HepG2 (cell line): ENCODE results near the gene SHMT1. TPM values are rescaled to one million over a fixed set of nuclear protein-coding genes. Genes with fewer than 3 reads are reported as not detected.
A peak's percentile ranks its signal among the peaks of the same experiment; 100 is the strongest.

Experiments
- ARID3A ChIP-seq: IDR thresholded peaks from 2 replicates; pipeline ENCODE4 v1.6.1; 2012; ENCODE audit warnings: low read depth, low read length, improper control_type of control experiment
- CEBPZ ChIP-seq: IDR thresholded peaks from 2 replicates; pipeline ENCODE4 v1.6.1; 2012; ENCODE audit warnings: low read length, improper control_type of control experiment
- FOSL2 ChIP-seq: sonication (generic); formaldehyde crosslinking; IDR thresholded peaks from 2 replicates; pipeline ENCODE4 v1.4.0; 2020; ENCODE audit warnings: missing genetic modification reagents
- FOXC1 ChIP-seq: sonication (generic); formaldehyde crosslinking; IDR thresholded peaks from 2 replicates; pipeline ENCODE4 v1.8.0; 2022; ENCODE audit warnings: mild to moderate bottlenecking, missing genetic modification reagents, borderline replicate concordance
- FOXM1 ChIP-seq: sonication (generic); formaldehyde crosslinking; IDR thresholded peaks from 2 replicates; pipeline ENCODE4 v1.5.0; 2020; ENCODE audit warnings: missing genetic modification reagents
- HMG20A ChIP-seq: IDR thresholded peaks from 2 replicates; pipeline ENCODE4 v1.6.1; 2016; ENCODE audit warnings: borderline replicate concordance
- RFX1 ChIP-seq: fragments of 450-650 bp; IDR thresholded peaks from 2 replicates; pipeline ENCODE4 v1.6.1; 2017
- SOX13 ChIP-seq, 3 experiments: fragments of 450-650 bp in 1 of 3; sonication (generic) in 1 of 3; formaldehyde crosslinking in 1 of 3; IDR thresholded peaks in 2 of 3; conservative IDR thresholded peaks in 1 of 3; 2 replicates each; pipeline versions ENCODE4 v1.5.0 to v1.6.1; 2016 to 2020; ENCODE audit warnings: antibody characterized with exemption in 1 of 3, mild to moderate bottlenecking in 1 of 3, missing compliant biosample characterization in 1 of 3, missing genetic modification reagents in 1 of 3, moderate library complexity in 1 of 3
- TCF7L2 ChIP-seq: IDR thresholded peaks from 2 replicates; pipeline ENCODE4 v1.6.1; 2011; ENCODE audit warnings: mild to moderate bottlenecking, low read depth, low read length, moderate library complexity
- USF2 ChIP-seq, 2 experiments: sonication (generic) in 1 of 2; formaldehyde crosslinking in 1 of 2; IDR thresholded peaks; 2 replicates each; pipeline versions ENCODE4 v1.5.1 to v1.6.1; 2011 to 2020; ENCODE audit warnings: borderline replicate concordance in 1 of 2, low read depth in 1 of 2, low read length in 1 of 2, mild to moderate bottlenecking in 1 of 2, missing genetic modification reagents in 1 of 2, moderate library complexity in 1 of 2
- ZBTB43 ChIP-seq: sonication (generic); formaldehyde crosslinking; conservative IDR thresholded peaks from 2 replicates; pipeline ENCODE4 v1.4.0; 2020; ENCODE audit warnings: missing genetic modification reagents
- ZNF10 ChIP-seq: sonication (generic); formaldehyde crosslinking; IDR thresholded peaks from 2 replicates; pipeline ENCODE4 v1.4.0; 2020; ENCODE audit warnings: mild to moderate bottlenecking, low read depth, missing genetic modification reagents, borderline replicate concordance
- ZNF382 ChIP-seq: sonication (generic); formaldehyde crosslinking; IDR thresholded peaks from 2 replicates; pipeline ENCODE4 v1.5.0; 2020; ENCODE audit warnings: missing genetic modification reagents, mild to moderate bottlenecking, borderline replicate concordance
- ZNF619 ChIP-seq: sonication (generic); formaldehyde crosslinking; IDR thresholded peaks from 2 replicates; pipeline ENCODE4 v1.4.0; 2020; ENCODE audit warnings: mild to moderate bottlenecking, missing genetic modification reagents
- ZNF780A ChIP-seq: sonication (generic); formaldehyde crosslinking; IDR thresholded peaks from 2 replicates; pipeline ENCODE4 v1.8.0; 2022; ENCODE audit warnings: mild to moderate bottlenecking, missing genetic modification reagents, moderate library complexity
- ZXDC ChIP-seq: sonication (generic); formaldehyde crosslinking; IDR thresholded peaks from 2 replicates; pipeline ENCODE4 v1.5.0; 2020; ENCODE audit warnings: mild to moderate bottlenecking, missing genetic modification reagents
- polyA plus RNA-seq, 8 experiments: library from polyadenylated mRNA; depleted of rRNA in 3 of 8; stranded (reverse) in 7 of 8; unstranded in 1 of 8; fragments of >200 nt; fragmentation: Illumina TruSeq in 4 of 8; extraction: Trizol in 4 of 8; gene quantifications; 2 replicates each; pipeline versions ENCODE4 v1.2.1 to v1.2.3, GENCODE V29; 2011 to 2016; ENCODE audit warnings: low read depth in 4 of 8, missing spikeins in 1 of 8, mixed read lengths in 1 of 8; ENCODE audit not compliant: insufficient read depth in 1 of 8
- total RNA-seq, 5 experiments: library from RNA; depleted of rRNA; stranded (reverse); fragments of >200 nt; fragmentation: Illumina TruSeq; extraction: Trizol; gene quantifications; 2 replicates each; pipeline ENCODE4 v1.2.3, GENCODE V29; 2016; ENCODE audit warnings: low read depth in 1 of 5

The SHMT1 gene
- total and polyA plus RNA-seq, 2 of the 13 experiments (the other 11 are each of a cell fraction or from before 2014, with no cell fraction given): 21.3 to 48.8 TPM

- TF ChIP-seq ARID3A: 0 out of 2 replicates have a peak, but pooled peaks have one; percentile 23
- TF ChIP-seq TCF7L2: no peak
- no peak for TF ChIP-seq ZNF10 (CRISPR knock-in tag)
- TF ChIP-seq ZNF619 (CRISPR knock-in tag): no peak
- TF ChIP-seq RFX1: no peak
- peak; percentile 18; the same call in 1 of the 2 replicates for TF ChIP-seq FOXC1 (CRISPR knock-in tag)
- TF ChIP-seq HMG20A (CRISPR knock-in tag): no peak
- no peak for TF ChIP-seq FOXM1 (CRISPR knock-in tag)
- peak; percentile 63; the same call in 1 of the 2 replicates for TF ChIP-seq ZBTB43 (CRISPR knock-in tag)
- TF ChIP-seq USF2 (IDR thresholded peaks at IDR 0.05; ENCODE audit: low read depth, low read length): peak; percentile 97
- peak; percentile 99 for TF ChIP-seq USF2 (CRISPR knock-in tag; IDR thresholded peaks at IDR 0.05; ENCODE audit: borderline replicate concordance)
- TF ChIP-seq CEBPZ: no peak
- no peak for TF ChIP-seq ZNF382 (CRISPR knock-in tag)
- TF ChIP-seq ZNF780A (CRISPR knock-in tag): 0 out of 2 replicates have a peak, but pooled peaks have one; percentile 64
- TF ChIP-seq ZXDC: no peak
- TF ChIP-seq FOSL2: no peak
- TF ChIP-seq SOX13 (IDR thresholded peaks at IDR 0.05): no peak
- TF ChIP-seq SOX13 (CRISPR knock-in tag; conservative IDR thresholded peaks at IDR 0.05 in 1 of 2, IDR thresholded peaks at IDR 0.05 in 1 of 2): no peak
These were observed 48.4 kb downstream of the SHMT1 start, which contains the start of the genes SMCR8 and TOP3A (continued) for GRCh38 chr17:18314731-18315561.
